AG04449 (cell line): ENCODE results near the gene LONP2.
A peak's percentile ranks its signal among the peaks of the same experiment; 100 is the strongest.

Experiments used
- CTCF ChIA-PET: fragments of 350-600 bp; formaldehyde crosslinking; extraction: SDS; loops from one replicate; lab custom pipeline; 2021; ENCODE audit warnings: antibody characterized with exemption; lab: Yijun Ruan, JAX
- POLR2A ChIA-PET: fragments of 400-600, 350-600 bp; formaldehyde crosslinking; extraction: SDS; loops from one replicate; lab custom pipeline; 2020; ENCODE audit warnings: antibody characterized with exemption, inconsistent platforms; lab: Yijun Ruan, JAX
- DNase-seq: peaks from one replicate; pipeline ENCODE4 v3.0.0-alpha.2; 2010; ENCODE audit warnings: low read depth, low spot score
- H3K4me3 ChIP-seq: 2 replicates; pipeline ENCODE4 v1.5.1; 2011; ENCODE audit warnings: low read depth, mild to moderate bottlenecking, control low read depth, low read length
- TF ChIP-seq, protein P1 (sequence below): IDR thresholded peaks from one replicate; pipeline ENCODE4 v1.5.1; 2011; ENCODE audit warnings: mild to moderate bottlenecking, moderate library complexity, low read length, control low read depth, inconsistent platforms; ENCODE audit not compliant: insufficient read depth; ENCODE audit errors: missing control alignments

LONP2 gene

DNA sequence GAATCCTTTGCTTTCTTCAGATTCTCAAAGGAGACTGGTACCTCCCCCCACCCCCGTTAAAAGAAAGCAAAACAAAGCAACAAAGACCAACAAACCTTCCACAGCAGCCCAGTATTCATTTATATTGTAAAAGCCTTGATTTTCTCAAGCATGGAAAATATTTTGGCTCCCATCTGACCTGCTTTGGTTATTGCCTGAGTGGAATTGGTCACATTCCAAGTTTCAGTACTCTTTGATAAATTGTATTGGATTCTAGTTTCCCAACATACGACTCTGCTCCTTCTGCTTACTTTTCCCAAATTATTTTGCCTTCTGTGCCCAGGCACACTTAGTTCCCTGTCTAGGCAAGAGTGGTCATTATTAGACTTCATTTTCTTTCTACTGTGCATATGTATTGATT lies 2.0 kb downstream of the LONP2 start:
- TF ChIP-seq, protein P1, sequence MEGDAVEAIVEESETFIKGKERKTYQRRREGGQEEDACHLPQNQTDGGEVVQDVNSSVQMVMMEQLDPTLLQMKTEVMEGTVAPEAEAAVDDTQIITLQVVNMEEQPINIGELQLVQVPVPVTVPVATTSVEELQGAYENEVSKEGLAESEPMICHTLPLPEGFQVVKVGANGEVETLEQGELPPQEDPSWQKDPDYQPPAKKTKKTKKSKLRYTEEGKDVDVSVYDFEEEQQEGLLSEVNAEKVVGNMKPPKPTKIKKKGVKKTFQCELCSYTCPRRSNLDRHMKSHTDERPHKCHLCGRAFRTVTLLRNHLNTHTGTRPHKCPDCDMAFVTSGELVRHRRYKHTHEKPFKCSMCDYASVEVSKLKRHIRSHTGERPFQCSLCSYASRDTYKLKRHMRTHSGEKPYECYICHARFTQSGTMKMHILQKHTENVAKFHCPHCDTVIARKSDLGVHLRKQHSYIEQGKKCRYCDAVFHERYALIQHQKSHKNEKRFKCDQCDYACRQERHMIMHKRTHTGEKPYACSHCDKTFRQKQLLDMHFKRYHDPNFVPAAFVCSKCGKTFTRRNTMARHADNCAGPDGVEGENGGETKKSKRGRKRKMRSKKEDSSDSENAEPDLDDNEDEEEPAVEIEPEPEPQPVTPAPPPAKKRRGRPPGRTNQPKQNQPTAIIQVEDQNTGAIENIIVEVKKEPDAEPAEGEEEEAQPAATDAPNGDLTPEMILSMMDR = no peak
- CTCF ChIA-PET = no interaction called here
- DNase-seq = no peak
- POLR2A ChIA-PET = no interaction called here
- H3K4me3 ChIP-seq = peak overlapping the region; percentile 0; the same call in 1 of the 2 replicates

DNA sequence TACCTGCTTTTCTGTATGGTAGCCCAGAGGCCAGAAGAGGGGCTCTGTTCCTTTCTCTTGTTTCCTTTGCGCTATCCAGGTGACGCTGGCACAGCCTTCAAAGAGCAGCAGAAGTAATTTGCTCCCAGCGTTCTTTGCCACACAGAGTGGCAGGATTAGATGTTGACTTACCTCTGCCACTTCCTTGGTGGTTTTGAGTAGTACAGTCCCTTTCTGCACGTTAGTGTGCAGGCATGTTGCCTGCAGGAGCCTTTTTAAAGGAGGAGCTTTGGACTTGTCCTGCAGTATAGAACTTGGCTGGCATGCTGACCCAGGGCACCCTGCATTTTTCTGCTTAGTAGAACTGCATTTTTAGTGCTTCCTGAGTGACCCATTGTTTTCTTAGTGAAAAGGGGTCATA lies 3.2 kb downstream of the LONP2 start, which contains the start of gene ABCC11:
TSS of gene ABCC11 (minus strand) at position 229 of the 400 bp plus-strand sequence. CDS start 15,618 bp downstream, outside the sequence.
- TF ChIP-seq, protein P1 = no peak
- DNase-seq = no peak
- no peak within 1 kb of the TSS for H3K4me3 ChIP-seq
- POLR2A ChIA-PET = no interaction called here
- CTCF ChIA-PET = interaction anchor here (1.2 kb wide), 1 partner anchor 15 kb away, joined by 3 read pairs; no protein-coding TSS in a partner anchor

DNA sequence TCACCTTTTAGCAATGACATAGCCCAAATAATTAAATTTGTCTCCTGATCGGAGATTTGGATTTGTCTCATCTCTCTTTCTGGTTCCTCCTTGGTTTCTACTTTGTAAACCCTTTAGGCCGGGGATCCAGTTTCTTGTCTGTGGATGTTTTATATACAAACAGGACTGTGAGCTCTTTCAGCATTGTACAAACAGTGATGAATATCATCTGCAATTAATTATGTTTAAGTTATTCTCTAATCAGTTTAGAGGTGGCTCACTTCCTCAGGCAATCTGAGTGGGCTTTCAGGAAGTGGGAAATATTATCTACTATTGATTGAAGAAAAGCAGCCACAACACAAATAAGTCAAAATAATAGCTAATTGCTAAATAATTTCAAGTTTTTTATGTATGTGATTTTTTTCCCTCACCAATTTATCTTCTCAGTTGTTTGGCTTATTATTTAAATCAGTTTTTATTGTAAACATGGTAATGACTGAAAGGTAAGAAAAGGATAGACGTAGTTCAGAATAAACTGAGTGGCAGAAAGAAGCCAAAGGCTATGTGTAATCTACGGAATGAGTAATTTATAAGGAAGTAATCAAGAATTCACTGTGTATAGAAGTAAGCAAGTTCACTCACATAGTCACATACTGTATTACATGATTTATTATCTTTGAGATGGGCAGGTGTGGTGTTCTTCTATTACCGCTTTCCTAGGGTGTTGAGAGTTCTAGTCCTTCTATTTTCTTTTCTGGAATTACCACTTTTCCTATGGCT lies 6.6 kb downstream of the LONP2 start:
- no peak overlapping the region for H3K4me3 ChIP-seq
- ChIA-PET POLR2A (interaction anchor here (1.1 kb wide), 1 partner anchor 1107 kb away, joined by 3 read pairs; the partner anchor contains the start of gene NETO2), CTCF (interaction anchor here (1.1 to 1.4 kb wide), 2 partner anchors 133 to 372 kb away, joined by 3 to 4 read pairs; no protein-coding TSS in a partner anchor)
- TF ChIP-seq, protein P1 = no peak
- no peak for DNase-seq

DNA sequence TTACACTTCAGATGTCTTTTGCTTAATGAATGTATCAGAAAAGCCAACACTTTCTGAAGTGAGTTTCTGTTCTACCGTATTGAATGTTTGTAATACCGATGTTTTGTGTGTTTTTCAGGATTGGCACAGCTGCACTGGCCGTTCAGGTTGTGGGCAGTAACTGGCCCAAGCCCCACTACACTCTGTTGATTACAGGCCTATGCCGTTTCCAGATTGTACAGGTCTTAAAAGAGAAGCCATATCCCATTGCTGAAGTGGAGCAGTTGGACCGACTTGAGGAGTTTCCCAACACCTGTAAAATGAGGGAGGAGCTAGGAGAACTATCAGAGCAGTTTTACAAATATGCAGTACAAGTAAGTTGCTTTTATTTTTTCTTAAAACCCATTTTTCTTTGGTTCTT lies 7.9 kb downstream of the LONP2 start:
- ChIA-PET POLR2A (no interaction called here), CTCF (interaction anchor here (0.8 to 1.3 kb wide), 2 partner anchors 10 to 378 kb away, joined by 3 read pairs; no protein-coding TSS in a partner anchor)
- no peak for DNase-seq
- H3K4me3 ChIP-seq = no peak overlapping the region
- TF ChIP-seq, protein P1 = no peak

DNA sequence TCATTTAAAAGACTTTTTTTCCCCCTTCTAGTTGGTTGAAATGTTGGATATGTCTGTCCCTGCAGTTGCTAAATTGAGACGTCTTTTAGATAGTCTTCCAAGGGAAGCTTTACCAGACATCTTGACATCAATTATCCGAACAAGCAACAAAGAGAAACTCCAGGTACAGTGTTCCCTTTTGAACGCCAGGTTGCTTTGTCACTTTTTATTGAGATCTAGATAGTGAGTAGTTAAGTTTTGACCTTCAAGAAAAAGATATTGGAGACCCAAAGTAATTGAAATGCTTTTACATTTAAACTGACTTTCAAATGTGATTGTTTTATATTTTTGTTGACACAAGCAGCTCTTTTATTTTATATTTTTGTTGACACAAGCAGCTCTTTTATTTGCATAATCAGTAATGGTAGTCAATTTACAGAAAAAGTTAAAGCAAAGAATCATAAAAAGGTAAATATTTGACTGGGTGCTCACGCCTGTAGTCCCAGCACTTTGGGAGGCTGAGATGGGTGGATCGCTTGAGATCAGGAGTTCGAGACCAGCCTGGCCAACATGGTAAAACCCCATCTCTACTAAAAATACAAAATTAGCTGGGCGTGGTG lies 12.6 kb downstream of the LONP2 start:
- ChIA-PET POLR2A (no interaction called here), CTCF (no interaction called here)
- no peak overlapping the region for H3K4me3 ChIP-seq
- TF ChIP-seq, protein P1 = no peak
- no peak for DNase-seq

DNA sequence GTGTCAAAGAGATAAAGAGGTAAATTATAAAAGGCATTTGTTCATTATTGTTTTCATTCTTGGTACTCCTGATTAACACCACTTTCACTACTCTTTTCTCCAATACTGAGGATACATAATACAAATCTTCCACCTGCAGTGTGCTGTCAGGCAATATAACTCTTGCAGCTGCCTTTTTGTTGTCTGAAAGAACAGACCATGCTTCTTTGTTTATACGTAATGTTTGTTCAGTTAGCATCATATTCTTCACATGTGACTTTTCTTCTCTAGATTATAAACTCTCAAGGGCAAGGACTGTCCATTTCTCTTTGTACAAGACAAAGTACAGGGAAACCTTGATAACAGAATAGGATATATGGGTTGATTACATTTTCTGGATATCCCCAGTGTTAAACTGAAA lies 17.5 kb downstream of the LONP2 start:
- POLR2A ChIA-PET = no interaction called here
- DNase-seq = no peak
- CTCF ChIA-PET = interaction anchor here (1.0 to 1.8 kb wide), 4 partner anchors 10 to 27 kb away, joined by 3 to 4 read pairs (median 3); partner anchors contain the start of gene ABCC11
- no peak overlapping the region for H3K4me3 ChIP-seq
- TF ChIP-seq, protein P1 = no peak
